ENCODE measurements around the gene IQCF5.

Gene IQCF5

GRCh38 chr3:51886447-51886846 lies 11.0 kb upstream of the IQCF5 start:
- no peaks in the 10 kb centered on the region for H3K36me3 ChIP-seq (ENCODE audit: insufficient read depth, insufficient read length, low read length)
- H3K9me3 ChIP-seq (ENCODE audit: insufficient read depth, low read length): peaks cover 13% of the 10 kb centered on the region
- no peak for DNase-seq (ENCODE audit: low read depth, low spot score)
- no peak overlapping the region for H3K9ac ChIP-seq (ENCODE audit: insufficient read length, low read depth)
- H3K4me3 ChIP-seq (ENCODE audit: insufficient read length, low read depth): no peak overlapping the region
- no peak for TF ChIP-seq ZNF274 (IDR thresholded peaks at IDR 0.05; ENCODE audit: low read depth, low read length)
- TF ChIP-seq SUZ12 (IDR thresholded peaks at IDR 0.05; ENCODE audit: extremely low read depth, insufficient read depth, insufficient read length): no peak
- TF ChIP-seq YY1 (IDR thresholded peaks at IDR 0.05; ENCODE audit: insufficient read depth, insufficient read length): no peak
- H3K4me1 ChIP-seq (ENCODE audit: insufficient read depth, insufficient read length): no peaks in the 10 kb centered on the region
- H3K27me3 ChIP-seq (ENCODE audit: insufficient read depth, insufficient read length): no peaks in the 10 kb centered on the region

GRCh38 chr3:51879937-51880336 lies 4.5 kb upstream of the IQCF5 start:
- Histone ChIP-seq H3K4me1 (ENCODE audit: insufficient read depth, insufficient read length) (peaks cover 5% of the 10 kb centered on the region), H3K4me3 (ENCODE audit: insufficient read length, low read depth) (no peak overlapping the region), H3K27me3 (ENCODE audit: insufficient read depth, insufficient read length) (no peaks in the 10 kb centered on the region), H3K9me3 (ENCODE audit: insufficient read depth, low read length) (no peaks in the 10 kb centered on the region), H3K9ac (ENCODE audit: insufficient read length, low read depth) (no peak overlapping the region), H3K36me3 (ENCODE audit: insufficient read depth, insufficient read length, low read length) (no peaks in the 10 kb centered on the region)
- no peak for DNase-seq (ENCODE audit: low read depth, low spot score)
- TF ChIP-seq YY1 (IDR thresholded peaks at IDR 0.05; ENCODE audit: insufficient read depth, insufficient read length) (no peak), SUZ12 (IDR thresholded peaks at IDR 0.05; ENCODE audit: extremely low read depth, insufficient read depth, insufficient read length) (no peak), ZNF274 (IDR thresholded peaks at IDR 0.05; ENCODE audit: low read depth, low read length) (no peak)

- H3K4me3 ChIP-seq (ENCODE audit: insufficient read length, low read depth): no peak overlapping the region
- no peaks in the 10 kb centered on the region for H3K9me3 ChIP-seq (ENCODE audit: insufficient read depth, low read length)
- TF ChIP-seq ZNF274 (IDR thresholded peaks at IDR 0.05; ENCODE audit: low read depth, low read length): no peak
- no peak for TF ChIP-seq YY1 (IDR thresholded peaks at IDR 0.05; ENCODE audit: insufficient read depth, insufficient read length)
- TF ChIP-seq SUZ12 (IDR thresholded peaks at IDR 0.05; ENCODE audit: extremely low read depth, insufficient read depth, insufficient read length): no peak
- DNase-seq (ENCODE audit: low read depth, low spot score): peak; percentile 59
- H3K27me3 ChIP-seq (ENCODE audit: insufficient read depth, insufficient read length): no peaks in the 10 kb centered on the region
- H3K4me1 ChIP-seq (ENCODE audit: insufficient read depth, insufficient read length): peaks cover 5% of the 10 kb centered on the region
- H3K9ac ChIP-seq (ENCODE audit: insufficient read length, low read depth): no peak overlapping the region
- no peaks in the 10 kb centered on the region for H3K36me3 ChIP-seq (ENCODE audit: insufficient read depth, insufficient read length, low read length)
These were observed 785 bp upstream of the IQCF5 start for GRCh38 chr3:51876186-51876585.

GRCh38 chr3:51874889-51875288 lies 512 bp downstream of the IQCF5 start:
- peaks cover 5% of the 10 kb centered on the region for H3K4me1 ChIP-seq (ENCODE audit: insufficient read depth, insufficient read length)
- H3K27me3 ChIP-seq (ENCODE audit: insufficient read depth, insufficient read length): no peaks in the 10 kb centered on the region
- no peaks in the 10 kb centered on the region for H3K9me3 ChIP-seq (ENCODE audit: insufficient read depth, low read length)
- H3K9ac ChIP-seq (ENCODE audit: insufficient read length, low read depth): no peak overlapping the region
- H3K4me3 ChIP-seq (ENCODE audit: insufficient read length, low read depth): no peak overlapping the region
- TF ChIP-seq YY1 (IDR thresholded peaks at IDR 0.05; ENCODE audit: insufficient read depth, insufficient read length) (no peak), ZNF274 (IDR thresholded peaks at IDR 0.05; ENCODE audit: low read depth, low read length) (no peak), SUZ12 (IDR thresholded peaks at IDR 0.05; ENCODE audit: extremely low read depth, insufficient read depth, insufficient read length) (no peak)
- DNase-seq (ENCODE audit: low read depth, low spot score): no peak
- no peaks in the 10 kb centered on the region for H3K36me3 ChIP-seq (ENCODE audit: insufficient read depth, insufficient read length, low read length)

- Histone ChIP-seq H3K4me3 (ENCODE audit: insufficient read length, low read depth) (no peak overlapping the region), H3K9me3 (ENCODE audit: insufficient read depth, low read length) (no peaks in the 10 kb centered on the region), H3K9ac (ENCODE audit: insufficient read length, low read depth) (no peak overlapping the region), H3K27me3 (ENCODE audit: insufficient read depth, insufficient read length) (no peaks in the 10 kb centered on the region), H3K36me3 (ENCODE audit: insufficient read depth, insufficient read length, low read length) (no peaks in the 10 kb centered on the region), H3K4me1 (ENCODE audit: insufficient read depth, insufficient read length) (peaks cover 5% of the 10 kb centered on the region)
- TF ChIP-seq SUZ12 (IDR thresholded peaks at IDR 0.05; ENCODE audit: extremely low read depth, insufficient read depth, insufficient read length) (no peak), ZNF274 (IDR thresholded peaks at IDR 0.05; ENCODE audit: low read depth, low read length) (no peak), YY1 (IDR thresholded peaks at IDR 0.05; ENCODE audit: insufficient read depth, insufficient read length) (no peak)
- DNase-seq (ENCODE audit: low read depth, low spot score): no peak
These were observed 990 bp downstream of the IQCF5 start for GRCh38 chr3:51874411-51874810.

GRCh38 chr3:51873876-51874275 lies 1.5 kb downstream of the IQCF5 start:
- H3K27me3 ChIP-seq (ENCODE audit: insufficient read depth, insufficient read length): no peaks in the 10 kb centered on the region
- H3K36me3 ChIP-seq (ENCODE audit: insufficient read depth, insufficient read length, low read length): no peaks in the 10 kb centered on the region
- H3K9ac ChIP-seq (ENCODE audit: insufficient read length, low read depth): no peak overlapping the region
- no peak overlapping the region for H3K4me3 ChIP-seq (ENCODE audit: insufficient read length, low read depth)
- no peaks in the 10 kb centered on the region for H3K9me3 ChIP-seq (ENCODE audit: insufficient read depth, low read length)
- no peak for DNase-seq (ENCODE audit: low read depth, low spot score)
- TF ChIP-seq SUZ12 (IDR thresholded peaks at IDR 0.05; ENCODE audit: extremely low read depth, insufficient read depth, insufficient read length) (no peak), YY1 (IDR thresholded peaks at IDR 0.05; ENCODE audit: insufficient read depth, insufficient read length) (no peak), ZNF274 (IDR thresholded peaks at IDR 0.05; ENCODE audit: low read depth, low read length) (no peak)
- H3K4me1 ChIP-seq (ENCODE audit: insufficient read depth, insufficient read length): peaks cover 5% of the 10 kb centered on the region

- Histone ChIP-seq H3K27me3 (ENCODE audit: insufficient read depth, insufficient read length) (no peaks in the 10 kb centered on the region), H3K9me3 (ENCODE audit: insufficient read depth, low read length) (no peaks in the 10 kb centered on the region), H3K4me3 (ENCODE audit: insufficient read length, low read depth) (no peak overlapping the region), H3K36me3 (ENCODE audit: insufficient read depth, insufficient read length, low read length) (no peaks in the 10 kb centered on the region), H3K4me1 (ENCODE audit: insufficient read depth, insufficient read length) (peaks cover 5% of the 10 kb centered on the region), H3K9ac (ENCODE audit: insufficient read length, low read depth) (no peak overlapping the region)
- TF ChIP-seq ZNF274 (IDR thresholded peaks at IDR 0.05; ENCODE audit: low read depth, low read length): no peak
- TF ChIP-seq YY1 (IDR thresholded peaks at IDR 0.05; ENCODE audit: insufficient read depth, insufficient read length): no peak
- TF ChIP-seq SUZ12 (IDR thresholded peaks at IDR 0.05; ENCODE audit: extremely low read depth, insufficient read depth, insufficient read length): no peak
- DNase-seq (ENCODE audit: low read depth, low spot score): no peak
These were observed 2.1 kb downstream of the IQCF5 start for GRCh38 chr3:51873253-51873766.
